Stimulated activated CD4-positive, alpha-beta T cell treated with anti-CD3 and anti-CD28 coated beads, Interleukin-12 subunit alpha, Interleukin-12 subunit beta, amount 100 ng/mL, for 24 hours (primary cell): ENCODE results near the gene GAS2.

Source experiments
- DNase-seq, 2 experiments: peaks; one replicate each; pipeline ENCODE4 v3.0.0-alpha.2; 2020; ENCODE audit warnings: low read depth in 2 of 2

Gene GAS2

DNA sequence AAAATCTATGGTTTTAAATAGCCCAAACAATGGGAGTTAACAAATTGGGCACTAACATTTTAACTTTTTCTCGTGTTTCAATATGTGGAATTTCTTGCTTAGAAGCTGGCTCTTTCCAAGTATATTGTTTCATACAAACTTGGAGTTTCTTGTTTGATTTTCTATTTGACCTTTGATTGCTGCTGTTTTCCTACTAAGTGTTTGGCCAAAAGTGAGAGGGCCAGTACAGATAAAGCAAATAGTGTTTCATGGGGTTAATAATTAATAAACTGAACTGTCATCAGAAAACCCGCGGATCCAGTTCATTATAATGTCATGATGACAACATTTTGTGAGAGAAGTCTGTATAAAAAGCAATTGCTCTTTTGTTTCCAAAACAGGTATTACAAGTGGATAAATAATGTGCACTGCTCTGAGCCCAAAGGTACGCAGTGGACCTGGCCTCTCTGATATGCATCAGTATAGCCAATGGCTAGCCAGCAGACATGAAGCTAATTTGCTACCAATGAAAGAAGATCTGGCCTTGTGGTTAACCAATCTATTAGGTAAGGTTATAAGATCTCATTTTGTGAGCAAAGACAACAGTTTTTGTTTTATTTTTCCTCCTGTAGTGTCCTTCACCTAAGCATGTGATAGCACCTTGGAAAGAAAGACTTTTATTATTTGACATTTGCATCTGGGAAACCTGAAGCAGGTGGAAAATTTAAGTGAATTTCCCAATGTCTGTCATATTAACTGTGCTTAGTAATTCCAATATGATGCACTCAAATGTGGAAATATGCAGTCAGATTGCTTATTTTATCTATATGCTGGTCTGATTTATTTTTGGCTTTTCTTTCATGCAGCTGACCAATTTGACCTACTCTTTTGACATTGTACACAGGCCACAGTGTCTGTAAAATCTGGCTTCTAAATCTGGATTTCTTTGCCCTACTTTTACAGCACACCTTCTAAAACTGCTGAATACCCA lies 8.3 kb downstream of the GAS2 start:
- no peak for DNase-seq

DNA sequence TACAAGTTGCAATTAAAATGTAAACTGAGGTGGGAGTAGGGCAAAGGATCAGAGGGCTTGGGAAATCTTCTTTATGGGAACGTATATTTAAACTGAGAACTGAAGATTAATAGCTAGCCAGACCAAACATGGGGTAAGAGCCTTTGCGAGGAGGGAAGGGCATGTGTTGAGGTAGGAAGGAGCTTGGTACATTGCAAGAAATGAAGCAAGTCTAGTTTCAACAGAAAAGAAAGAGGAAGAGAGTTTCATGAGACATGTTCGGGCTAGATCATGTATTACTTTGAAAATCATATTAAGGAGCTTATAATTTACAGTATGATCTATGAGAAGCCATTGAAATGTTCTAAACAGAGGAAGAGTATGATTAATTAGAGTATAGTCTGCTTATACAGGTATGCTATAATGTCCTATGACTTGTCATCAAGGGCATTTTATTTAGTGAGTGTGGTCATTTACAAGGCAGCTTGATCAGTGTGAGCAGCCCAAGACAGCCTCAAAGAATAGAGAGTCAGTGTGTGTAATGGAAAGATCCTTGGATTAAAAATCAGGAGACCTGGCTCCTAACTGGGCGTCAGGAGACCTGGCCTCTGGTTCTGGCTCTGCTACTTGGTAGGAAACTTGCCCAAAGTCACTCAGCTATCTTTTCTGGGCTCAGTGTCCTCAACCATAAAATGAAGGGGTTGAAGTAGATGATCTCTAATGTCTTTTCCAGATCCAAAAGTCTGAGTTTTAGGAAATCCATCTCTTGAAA lies 10.9 kb downstream of the GAS2 start:
- no peak for DNase-seq

- DNase-seq: no peak
Observed at GRCh38 chr11:22680628-22681027, 14.2 kb downstream of the GAS2 start.

DNA sequence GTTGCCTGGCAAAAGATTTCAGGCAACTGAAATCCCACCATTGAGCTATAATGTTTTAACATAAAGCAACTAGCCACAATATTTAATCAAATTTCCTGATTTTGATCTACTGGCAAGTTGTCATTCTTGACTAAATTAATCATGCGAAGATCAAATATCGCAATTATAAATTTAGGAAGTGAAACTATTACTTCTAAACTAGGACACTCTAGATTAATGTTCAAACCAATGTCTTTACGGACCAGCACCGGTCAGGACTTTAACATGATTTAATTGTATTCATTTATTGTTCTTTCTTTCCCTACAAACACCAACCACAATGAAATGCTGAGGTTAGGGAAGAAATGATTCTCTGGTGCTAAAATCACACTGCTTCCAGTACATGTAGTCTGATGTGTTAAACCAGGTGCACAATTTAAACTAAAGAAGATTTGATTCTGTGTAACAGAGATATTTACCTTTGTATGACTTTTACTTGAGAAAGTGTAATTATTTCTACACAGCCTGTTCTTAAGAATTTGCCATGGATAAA lies 14.9 kb downstream of the GAS2 start:
- no peak for DNase-seq

GRCh38 chr11:22684082-22684481 lies 17.7 kb downstream of the GAS2 start:
- no peak for DNase-seq

- no peak for DNase-seq
Observed at GRCh38 chr11:22685111-22685510, 18.7 kb downstream of the GAS2 start.

DNA sequence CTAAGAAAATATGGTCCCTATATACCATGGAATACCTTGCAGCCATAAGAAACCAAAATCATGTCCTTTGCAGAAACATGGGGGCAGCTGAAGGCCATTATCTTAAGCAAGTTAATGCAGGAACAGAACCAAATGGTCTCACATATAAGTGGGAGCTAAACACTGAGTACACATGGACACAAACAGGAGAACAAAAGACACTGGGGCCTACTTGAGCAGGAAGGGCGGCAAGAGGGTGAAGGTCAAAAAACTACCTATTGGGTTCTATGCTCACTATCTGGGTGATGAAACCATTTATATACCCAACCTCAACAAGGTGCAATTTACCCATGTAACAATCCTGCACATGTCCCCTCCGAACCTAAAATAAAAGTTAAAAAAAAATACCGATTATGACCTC lies 22.5 kb downstream of the GAS2 start:
- no peak for DNase-seq

DNA sequence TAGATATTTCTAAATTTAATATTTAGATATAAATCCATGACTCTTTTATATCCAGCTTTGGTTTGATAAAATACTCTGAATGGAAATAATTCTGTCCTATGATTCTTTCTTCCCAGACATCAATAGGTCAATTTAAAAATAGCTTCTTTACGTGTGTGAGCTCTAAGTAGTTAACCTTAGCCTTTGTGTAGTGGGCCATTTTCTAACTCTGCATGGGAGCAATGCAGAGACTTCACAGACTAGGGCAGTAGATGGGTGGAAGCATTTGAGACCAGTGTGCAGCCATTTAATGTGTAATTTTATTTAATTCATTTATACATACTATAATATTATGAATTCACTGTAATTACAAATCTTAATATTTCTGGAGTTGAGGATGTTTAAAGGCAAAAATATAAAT lies 23.8 kb downstream of the GAS2 start:
- no peak for DNase-seq

- no peak for DNase-seq
Observed at GRCh38 chr11:22690871-22691270, 24.5 kb downstream of the GAS2 start.

DNA sequence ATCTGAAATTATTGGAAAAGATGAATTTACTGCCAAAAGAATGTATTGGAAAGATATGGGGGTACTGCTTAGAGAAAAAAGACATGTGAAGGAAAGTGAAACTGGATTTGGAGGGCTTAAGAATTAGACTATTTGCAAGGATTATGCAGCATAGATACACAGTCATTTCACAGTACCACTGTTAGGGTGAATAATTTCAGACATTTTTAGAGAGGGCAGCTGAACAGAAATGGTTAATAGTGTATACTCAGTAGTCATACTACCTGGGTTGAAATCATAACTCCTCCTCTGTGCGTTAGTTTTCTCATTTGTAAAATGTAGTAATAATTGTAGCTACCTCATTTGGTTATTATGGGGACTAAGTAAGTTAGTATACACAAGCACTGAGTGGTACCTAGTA lies 33.0 kb downstream of the GAS2 start:
- no peak for DNase-seq

DNA sequence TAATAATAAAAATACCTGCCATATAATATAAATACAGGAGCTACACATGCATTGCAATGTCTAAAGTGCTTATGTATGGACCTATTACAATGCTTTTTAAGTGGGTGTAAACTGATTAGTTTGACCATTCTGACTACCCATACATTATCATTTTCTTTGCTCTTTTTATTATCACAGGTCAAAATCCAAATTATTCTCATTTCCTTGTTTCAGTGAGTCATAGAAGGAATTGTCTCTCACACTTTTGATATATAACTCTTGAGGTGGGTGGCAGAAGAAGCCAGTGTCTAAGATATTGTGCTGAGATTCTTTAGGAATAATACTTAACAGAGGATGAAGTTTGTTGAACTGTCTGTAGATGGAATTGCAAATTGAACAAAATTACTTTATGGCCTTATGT lies 35.6 kb downstream of the GAS2 start:
- no peak for DNase-seq

DNA sequence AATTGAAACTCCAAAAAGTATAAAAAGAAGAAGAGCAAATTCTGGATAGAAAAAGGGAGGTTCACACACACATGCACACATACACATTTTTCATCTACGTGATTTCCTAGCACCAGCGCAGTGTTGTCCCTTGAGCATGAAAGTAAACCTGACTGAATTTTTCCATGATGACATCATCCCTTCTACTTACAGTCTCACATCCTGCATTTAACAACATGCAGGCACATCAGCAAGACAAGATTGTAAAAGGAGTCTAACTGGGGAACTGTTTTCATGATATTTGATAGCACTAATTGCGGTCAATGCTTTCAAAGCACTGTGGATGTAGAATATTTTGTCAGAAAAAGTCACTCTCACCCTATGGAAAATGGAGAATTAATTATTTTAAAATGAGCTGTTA lies 36.6 kb downstream of the GAS2 start:
- DNase-seq: no peak

- no peak for DNase-seq
Observed at GRCh38 chr11:22703591-22703990, 37.2 kb downstream of the GAS2 start.

GRCh38 chr11:22707119-22707899 lies 40.9 kb downstream of the GAS2 start:
- DNase-seq: no peak

DNA sequence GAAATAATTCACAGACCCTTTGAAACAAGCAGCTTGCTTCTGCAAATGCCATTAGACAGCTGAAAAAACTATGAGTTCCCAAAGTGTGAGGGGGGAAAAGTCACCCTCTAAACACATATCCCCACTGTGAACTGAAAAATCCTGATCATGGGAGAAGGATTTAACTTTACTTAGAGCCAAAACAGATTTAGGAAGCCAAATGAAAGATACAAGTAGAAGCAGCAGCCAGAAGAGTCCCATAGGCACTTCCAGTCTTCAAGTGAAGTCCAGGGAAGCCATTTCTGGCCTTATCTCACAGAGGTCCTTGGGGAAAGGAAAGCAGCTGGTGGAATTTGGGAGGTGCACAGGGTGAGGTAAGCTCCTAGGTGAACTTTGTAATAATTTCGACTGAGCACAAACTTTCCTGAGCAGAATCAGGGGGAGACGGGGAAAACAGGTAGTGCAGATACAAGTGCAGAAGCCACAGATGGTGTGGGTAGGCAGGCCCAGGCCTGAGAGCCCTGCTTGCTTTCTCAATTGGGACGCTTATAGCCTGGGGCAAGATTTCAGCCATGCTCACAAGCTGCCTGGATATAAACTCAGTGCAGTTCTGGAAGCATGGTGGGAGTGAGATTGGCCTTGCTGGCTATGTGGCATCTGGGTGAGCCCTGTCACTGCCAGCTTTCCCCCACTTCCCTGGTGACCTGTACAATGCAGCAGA lies 44.8 kb downstream of the GAS2 start:
- DNase-seq: no peak

DNA sequence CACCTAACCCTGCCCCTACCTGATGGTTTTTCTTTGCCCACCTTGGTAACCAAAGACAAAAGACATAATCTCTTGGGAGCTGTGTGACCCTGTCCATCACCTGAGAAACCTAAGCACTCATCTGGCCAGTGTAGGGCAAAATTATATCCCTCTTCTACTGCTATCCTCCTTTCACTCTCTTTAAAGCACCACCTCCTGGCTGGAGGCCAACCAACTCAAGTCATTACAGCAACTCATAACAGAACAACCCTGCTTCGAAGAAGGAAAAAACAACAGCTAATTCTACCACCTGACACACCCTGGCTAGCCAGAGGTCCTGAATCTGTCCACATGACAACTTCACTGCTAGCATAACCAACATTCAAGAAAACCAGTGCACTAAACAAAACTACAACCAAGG lies 45.5 kb downstream of the GAS2 start:
- no peak for DNase-seq

DNA sequence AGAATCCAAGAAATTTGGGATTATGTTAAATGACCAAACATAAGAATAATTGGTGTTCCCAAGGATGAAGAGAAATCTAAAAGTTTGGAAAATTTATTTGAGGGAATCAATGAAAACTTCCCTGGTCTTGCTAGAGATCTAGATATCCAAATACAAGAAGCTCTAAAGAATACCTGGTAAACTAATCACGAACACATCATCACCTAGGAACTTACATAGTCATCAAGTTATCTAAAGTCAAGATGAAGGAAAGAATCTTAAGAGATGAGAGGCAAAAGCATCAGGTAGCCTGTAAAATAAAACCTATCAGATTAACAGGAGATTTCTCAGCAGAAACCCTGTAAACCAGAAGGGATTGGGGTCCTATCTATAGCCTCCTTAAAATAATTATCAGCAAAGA lies 46.9 kb downstream of the GAS2 start:
- DNase-seq: no peak

DNA sequence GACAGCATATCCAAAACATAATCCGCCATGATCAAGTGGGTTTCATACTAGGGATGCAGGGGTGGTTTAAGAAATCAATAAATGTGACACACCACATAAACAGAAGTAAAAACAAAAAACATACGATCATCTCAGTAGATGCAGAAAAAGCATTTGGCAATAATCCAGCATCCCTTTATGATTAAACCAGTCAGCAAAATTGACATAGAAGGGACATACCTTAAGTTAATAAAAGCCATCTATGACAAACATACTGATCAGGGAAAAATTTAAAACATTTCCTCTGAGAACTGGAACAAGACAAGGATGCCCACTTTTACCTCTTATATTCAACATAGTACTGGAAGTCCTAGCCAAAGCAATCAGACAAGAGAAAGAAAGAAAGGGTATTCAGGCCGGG lies 49.6 kb downstream of the GAS2 start:
- DNase-seq: no peak

GRCh38 chr11:22720457-22720856 lies 54.0 kb downstream of the GAS2 start:
- no peak for DNase-seq

DNA sequence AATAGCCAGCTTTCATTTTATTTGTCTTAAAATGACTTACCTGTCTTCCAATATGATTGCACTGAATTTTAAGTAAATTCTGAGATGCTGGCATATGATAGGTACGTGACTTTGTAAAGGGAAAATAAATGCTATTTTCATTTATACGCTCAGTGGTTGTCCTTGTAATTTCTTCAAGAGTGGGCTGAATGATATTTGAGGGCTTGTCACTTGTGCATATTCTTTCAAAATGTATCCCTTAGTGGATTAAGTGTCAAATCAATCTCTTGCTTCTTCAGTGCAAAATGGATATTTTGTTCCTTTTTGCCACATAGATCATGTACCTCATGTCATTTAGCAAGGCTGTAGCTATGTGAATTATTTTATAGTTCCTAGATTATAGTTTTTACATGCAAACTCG lies 56.9 kb downstream of the GAS2 start:
- no peak for DNase-seq

- DNase-seq: no peak
Observed at GRCh38 chr11:22725079-22725478, 58.7 kb downstream of the GAS2 start.
